Measurements from ENCODE around the gene FKBP5.

- TF ChIP-seq CTCF (IDR thresholded peaks at IDR 0.05; ENCODE audit: poor library complexity), result no peak
- no peak for TF ChIP-seq EZH2 (IDR thresholded peaks at IDR 0.05; ENCODE audit: borderline replicate concordance)
Observed at GRCh38 chr6:35731414-35731735, 42.7 kb upstream of the FKBP5 start.
